ENCODE measurements around the gene RCAN2. TPM values are rescaled to one million over a fixed set of nuclear protein-coding genes. Genes with fewer than 3 reads are reported as not detected.

RCAN2 gene
- total RNA-seq, 1 donor from 2014 or later = 3.6 TPM

DNA sequence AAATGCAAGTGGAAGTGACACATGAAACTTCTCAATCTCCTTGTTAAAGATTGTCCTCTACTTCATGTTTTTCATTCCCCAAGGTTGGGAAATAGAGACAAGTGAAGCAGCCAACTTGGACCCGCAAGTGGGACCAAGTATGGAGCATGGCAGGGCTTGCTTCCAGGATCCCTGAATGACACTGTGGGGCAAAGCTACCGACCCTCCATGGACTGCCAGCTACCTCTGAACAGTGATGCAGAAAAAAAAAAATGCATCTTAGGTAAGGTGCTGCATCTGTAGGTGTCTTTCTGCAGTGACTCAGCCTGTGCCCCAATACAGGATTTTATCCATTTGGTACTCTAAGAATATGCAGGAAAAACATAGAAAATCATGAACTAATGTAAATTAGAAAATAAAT is 201.4 kb downstream of the RCAN2 start:
- Mint-ChIP-seq H3K27ac (ENCODE audit: unreplicated experiment) (no peak overlapping the region), H3K27me3 (ENCODE audit: low read depth) (no peaks in the 10 kb centered on the region)

GRCh38 chr6:46288835-46289234 is 202.4 kb downstream of the RCAN2 start:
- Mint-ChIP-seq H3K4me1 (no peaks in the 10 kb centered on the region), H3K9me3 (no peaks in the 10 kb centered on the region), H3K36me3 (ENCODE audit: low read depth) (no peaks in the 10 kb centered on the region), H3K4me3 (no peak overlapping the region), H3K27ac (ENCODE audit: unreplicated experiment) (no peak overlapping the region), H3K27me3 (ENCODE audit: low read depth) (no peaks in the 10 kb centered on the region)
- DNase-seq (ENCODE audit: low read depth, low spot score) = no peak
- TF ChIP-seq, protein P1, sequence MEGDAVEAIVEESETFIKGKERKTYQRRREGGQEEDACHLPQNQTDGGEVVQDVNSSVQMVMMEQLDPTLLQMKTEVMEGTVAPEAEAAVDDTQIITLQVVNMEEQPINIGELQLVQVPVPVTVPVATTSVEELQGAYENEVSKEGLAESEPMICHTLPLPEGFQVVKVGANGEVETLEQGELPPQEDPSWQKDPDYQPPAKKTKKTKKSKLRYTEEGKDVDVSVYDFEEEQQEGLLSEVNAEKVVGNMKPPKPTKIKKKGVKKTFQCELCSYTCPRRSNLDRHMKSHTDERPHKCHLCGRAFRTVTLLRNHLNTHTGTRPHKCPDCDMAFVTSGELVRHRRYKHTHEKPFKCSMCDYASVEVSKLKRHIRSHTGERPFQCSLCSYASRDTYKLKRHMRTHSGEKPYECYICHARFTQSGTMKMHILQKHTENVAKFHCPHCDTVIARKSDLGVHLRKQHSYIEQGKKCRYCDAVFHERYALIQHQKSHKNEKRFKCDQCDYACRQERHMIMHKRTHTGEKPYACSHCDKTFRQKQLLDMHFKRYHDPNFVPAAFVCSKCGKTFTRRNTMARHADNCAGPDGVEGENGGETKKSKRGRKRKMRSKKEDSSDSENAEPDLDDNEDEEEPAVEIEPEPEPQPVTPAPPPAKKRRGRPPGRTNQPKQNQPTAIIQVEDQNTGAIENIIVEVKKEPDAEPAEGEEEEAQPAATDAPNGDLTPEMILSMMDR (conservative IDR thresholded peaks at IDR 0.05) = no peak

More for the DNA sequence above, 201.4 kb downstream of the RCAN2 start:
- Mint-ChIP-seq H3K9me3 (no peaks in the 10 kb centered on the region), H3K4me3 (no peak overlapping the region), H3K36me3 (ENCODE audit: low read depth) (no peaks in the 10 kb centered on the region), H3K4me1 (no peaks in the 10 kb centered on the region)
- TF ChIP-seq, protein P1 (conservative IDR thresholded peaks at IDR 0.05) = no peak
- DNase-seq (ENCODE audit: low read depth, low spot score) = no peak

- Mint-ChIP-seq H3K27me3 (ENCODE audit: low read depth) (no peaks in the 10 kb centered on the region), H3K9me3 (no peaks in the 10 kb centered on the region), H3K4me3 (no peak overlapping the region), H3K27ac (ENCODE audit: unreplicated experiment) (no peak overlapping the region), H3K36me3 (ENCODE audit: low read depth) (no peaks in the 10 kb centered on the region), H3K4me1 (no peaks in the 10 kb centered on the region)
- TF ChIP-seq, protein P1 (conservative IDR thresholded peaks at IDR 0.05) = no peak
- DNase-seq (ENCODE audit: low read depth, low spot score) = no peak
These were observed 203.6 kb downstream of the RCAN2 start for GRCh38 chr6:46287681-46288080.

DNA sequence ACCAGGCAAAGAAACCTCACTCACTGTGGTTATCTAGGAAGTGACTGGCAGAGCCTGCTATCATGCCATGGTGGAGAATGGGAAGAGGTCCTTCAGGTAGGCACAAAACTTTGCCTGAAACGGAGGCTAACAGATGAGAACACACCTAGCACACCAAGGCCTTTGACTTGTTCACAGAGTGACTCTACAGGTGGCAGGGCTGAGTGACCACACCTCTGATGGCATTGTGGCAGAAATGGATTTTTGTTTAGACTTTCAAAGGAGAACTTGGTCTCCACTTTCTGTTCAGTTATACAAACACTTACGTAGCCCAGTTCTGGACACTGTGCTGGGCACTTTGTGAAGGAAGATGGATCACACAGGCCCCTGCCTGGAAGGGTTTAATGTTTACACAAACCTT is 204.2 kb downstream of the RCAN2 start:
- Mint-ChIP-seq H3K27ac (ENCODE audit: unreplicated experiment) (no peak overlapping the region), H3K4me3 (no peak overlapping the region), H3K27me3 (ENCODE audit: low read depth) (no peaks in the 10 kb centered on the region), H3K4me1 (no peaks in the 10 kb centered on the region), H3K36me3 (ENCODE audit: low read depth) (no peaks in the 10 kb centered on the region), H3K9me3 (no peaks in the 10 kb centered on the region)
- TF ChIP-seq, protein P1 (conservative IDR thresholded peaks at IDR 0.05) = no peak
- DNase-seq (ENCODE audit: low read depth, low spot score) = no peak

GRCh38 chr6:46284475-46284874 is 206.8 kb downstream of the RCAN2 start:
- H3K27ac Mint-ChIP-seq (ENCODE audit: unreplicated experiment) = no peak overlapping the region
- no peaks in the 10 kb centered on the region for H3K27me3 Mint-ChIP-seq (ENCODE audit: low read depth)
- no peak for DNase-seq (ENCODE audit: low read depth, low spot score)
- no peaks in the 10 kb centered on the region for H3K4me1 Mint-ChIP-seq
- TF ChIP-seq, protein P1 (conservative IDR thresholded peaks at IDR 0.05) = no peak
- H3K36me3 Mint-ChIP-seq (ENCODE audit: low read depth) = no peaks in the 10 kb centered on the region
- no peaks in the 10 kb centered on the region for H3K9me3 Mint-ChIP-seq
- no peak overlapping the region for H3K4me3 Mint-ChIP-seq

- TF ChIP-seq, protein P1 (conservative IDR thresholded peaks at IDR 0.05) = no peak
- peaks cover 2% of the 10 kb centered on the region for H3K27me3 Mint-ChIP-seq (ENCODE audit: low read depth)
- no peaks in the 10 kb centered on the region for H3K9me3 Mint-ChIP-seq
- H3K4me1 Mint-ChIP-seq = no peaks in the 10 kb centered on the region
- H3K27ac Mint-ChIP-seq (ENCODE audit: unreplicated experiment) = no peak overlapping the region
- H3K4me3 Mint-ChIP-seq = no peak overlapping the region
- DNase-seq (ENCODE audit: low read depth, low spot score) = no peak
- no peaks in the 10 kb centered on the region for H3K36me3 Mint-ChIP-seq (ENCODE audit: low read depth)
These were observed 210.1 kb downstream of the RCAN2 start for GRCh38 chr6:46281110-46281509.
